H1 (cell line): Measurements from ENCODE around the gene LIPG. TPM values are rescaled to one million over a fixed set of nuclear protein-coding genes. Genes with fewer than 3 reads are reported as not detected.

ENCODE experiments used
- CBX5 ChIP-seq: fragments of 300-800, 300-1000 bp; sonication (generic); IDR thresholded peaks from 2 replicates; pipeline ENCODE4 v1.7.1; 2016; ENCODE audit warnings: antibody characterized with exemption, low read length, low read depth
- EP300 ChIP-seq, 2 experiments: IDR thresholded peaks; 1 replicate in 1 of 2; 2 replicates in 1 of 2; pipeline ENCODE4 v1.6.1; 2011 to 2012; ENCODE audit warnings: low read depth in 2 of 2, low read length in 2 of 2, mild to moderate bottlenecking in 2 of 2, borderline replicate concordance in 1 of 2, inconsistent platforms in 1 of 2, moderate library complexity in 1 of 2
- JUND ChIP-seq: IDR thresholded peaks from 2 replicates; pipeline ENCODE4 v1.6.1; 2011; ENCODE audit warnings: mild to moderate bottlenecking, improper control_type of control experiment, low read length
- polyA plus RNA-seq, 7 experiments: library from polyadenylated mRNA; depleted of rRNA in 3 of 7; stranded (reverse) in 5 of 7; unstranded in 2 of 7; fragments of >200 nt in 5 of 7; fragments of 200-250 nt in 2 of 7; gene quantifications; 1 replicate in 5 of 7; 2 replicates in 1 of 7; 4 replicates in 1 of 7; pipeline versions ENCODE4 v1.2.1 to v1.2.3, GENCODE V29; 2011 to 2013; ENCODE audit warnings: missing spikeins in 2 of 7, mixed read lengths in 2 of 7
- total RNA-seq: library from RNA; stranded (reverse); fragmentation: NEBNext Ultra II Directional; extraction: Animal tissue kit (Norgen Biotek cat#: 25700); gene quantifications from 2 replicates; pipeline ENCODE4 v1.2.1, GENCODE V29; 2021

LIPG gene
- total and polyA plus RNA-seq, 2 of the 8 experiments (the other 6 are each of a cell fraction or from before 2014, with no cell fraction given), result 9.2 to 9.8 TPM

DNA sequence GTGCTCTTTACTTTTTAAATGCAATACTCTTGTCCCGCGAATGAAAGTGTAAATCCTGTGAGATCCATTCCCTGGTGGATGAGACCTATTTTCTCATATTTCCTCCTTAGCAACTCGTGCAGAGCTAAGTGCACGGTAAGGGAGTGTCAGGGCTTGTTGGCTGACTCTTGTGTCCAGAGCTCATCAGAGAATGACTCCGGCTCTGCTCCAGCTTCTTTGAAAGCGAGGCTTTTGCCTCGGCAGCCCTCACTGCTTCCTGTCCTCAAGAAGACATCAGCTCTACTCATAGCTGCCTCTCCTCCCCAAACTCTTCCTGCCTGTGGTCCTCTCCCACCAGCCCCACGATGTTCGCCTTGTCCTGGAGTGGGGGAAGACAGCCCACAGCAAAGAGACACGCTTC is 70.7 kb downstream of the LIPG start (continued):
- no peak for TF ChIP-seq CBX5
- TF ChIP-seq EP300 (IDR thresholded peaks at IDR 0.05; ENCODE audit: borderline replicate concordance in 1 of 2, low read depth in 2 of 2, low read length in 2 of 2), result no peak
- TF ChIP-seq JUND, result no peak
